Left ventricle myocardium inferior (tissue), 1 donor: ENCODE data around the gene HIPK4. TPM values are rescaled to one million over a fixed set of nuclear protein-coding genes. Genes with fewer than 3 reads are reported as not detected.
A peak's percentile ranks its signal among the peaks of the same experiment; 100 is the strongest.

ENCODE experiments used
- DNase-seq: peaks from one replicate; pipeline ENCODE4 v3.0.0-alpha.2; 2020
- H3K27ac ChIP-seq: fragments of 200-600 bp; replicated peaks from 2 replicates; pipeline ENCODE4 v1.8.0; 2021
- H3K27me3 ChIP-seq: fragments of 200-600 bp; 2 replicates; pipeline ENCODE4 v1.8.0; 2021; ENCODE audit warnings: low read depth
- H3K36me3 ChIP-seq: fragments of 200-600 bp; 2 replicates; pipeline ENCODE4 v1.8.0; 2021
- H3K4me1 ChIP-seq: fragments of 200-600 bp; 2 replicates; pipeline ENCODE4 v1.8.0; 2021
- H3K4me3 ChIP-seq: fragments of 200-600 bp; 2 replicates; pipeline ENCODE4 v1.8.0; 2021; ENCODE audit warnings: mild to moderate bottlenecking, moderate library complexity
- H3K9me3 ChIP-seq: fragments of 200-600 bp; replicated peaks from 2 replicates; pipeline ENCODE4 v1.8.0; 2021
- CTCF ChIP-seq: fragments of 200-600 bp; IDR thresholded peaks from 2 replicates; pipeline ENCODE4 v1.8.0; 2021; ENCODE audit warnings: antibody characterized with exemption, mild to moderate bottlenecking, borderline replicate concordance
- intact Hi-C: fragments of 100-400 bp; cut with micrococcal nuclease; formaldehyde crosslinking; loops from one replicate; pipeline ENCODE4 v1.11.0; 2022
- total RNA-seq: library from RNA; stranded (reverse); fragmentation: NEBNext Ultra II Directional; extraction: Animal tissue kit (Norgen Biotek cat#: 25700); gene quantifications from one replicate; pipeline ENCODE4 v1.2.1, GENCODE V29; 2021
- donor health status: DM: no; HTN: yes; CAD: no; lungs with severe emphysema.

The HIPK4 gene
- total RNA-seq, 1 donor from 2014 or later: not detected

GRCh38 chr19:40396886-40397567, 7.0 kb upstream of the HIPK4 start:
- Histone ChIP-seq H3K27me3 (no peaks in the 10 kb centered on the region), H3K36me3 (no peaks in the 10 kb centered on the region), H3K4me1 (peaks cover 3% of the 10 kb centered on the region), H3K27ac (no peak overlapping the region), H3K9me3 (no peaks in the 10 kb centered on the region), H3K4me3 (no peak overlapping the region)
- no peak for TF ChIP-seq CTCF
- DNase-seq: no peak
- intact Hi-C loops: no loop called here

- H3K4me1 ChIP-seq: peaks cover 3% of the 10 kb centered on the region
- no peak for TF ChIP-seq CTCF
- H3K4me3 ChIP-seq: no peak overlapping the region
- no peak overlapping the region for H3K27ac ChIP-seq
- DNase-seq: no peak
- H3K27me3 ChIP-seq: no peaks in the 10 kb centered on the region
- H3K36me3 ChIP-seq: no peaks in the 10 kb centered on the region
- no peaks in the 10 kb centered on the region for H3K9me3 ChIP-seq
- intact Hi-C loops: no loop called here
Measured at GRCh38 chr19:40395956-40396355, 6.0 kb upstream of the HIPK4 start.

- H3K27ac ChIP-seq: no peak overlapping the region
- intact Hi-C loops: no loop called here
- H3K9me3 ChIP-seq: no peaks in the 10 kb centered on the region
- TF ChIP-seq CTCF: no peak
- H3K27me3 ChIP-seq: no peaks in the 10 kb centered on the region
- H3K4me3 ChIP-seq: no peak overlapping the region
- no peaks in the 10 kb centered on the region for H3K36me3 ChIP-seq
- H3K4me1 ChIP-seq: peaks cover 3% of the 10 kb centered on the region
- no peak for DNase-seq
Measured at GRCh38 chr19:40394816-40395210, 4.8 kb upstream of the HIPK4 start.

GRCh38 chr19:40393894-40394815, 4.2 kb upstream of the HIPK4 start:
- no peak for TF ChIP-seq CTCF
- Histone ChIP-seq H3K36me3 (no peaks in the 10 kb centered on the region), H3K4me3 (no peak overlapping the region), H3K27me3 (no peaks in the 10 kb centered on the region), H3K4me1 (peaks cover 3% of the 10 kb centered on the region), H3K27ac (no peak overlapping the region), H3K9me3 (no peaks in the 10 kb centered on the region)
- DNase-seq: no peak
- intact Hi-C loops: no loop called here

GRCh38 chr19:40392894-40393517, 3.0 kb upstream of the HIPK4 start:
- intact Hi-C loops: no loop called here

More at GRCh38 chr19:40392894-40393517, 3.0 kb upstream of the HIPK4 start:
- no peaks in the 10 kb centered on the region for H3K36me3 ChIP-seq
- no peak for DNase-seq
- no peaks in the 10 kb centered on the region for H3K27me3 ChIP-seq
- H3K4me3 ChIP-seq: no peak overlapping the region
- no peaks in the 10 kb centered on the region for H3K9me3 ChIP-seq
- TF ChIP-seq CTCF: peak; percentile 46
- H3K4me1 ChIP-seq: peaks cover 3% of the 10 kb centered on the region
- H3K27ac ChIP-seq: no peak overlapping the region
